Left hindlimb (tissue), 1 donor: ENCODE data around the gene NFATC2.

Experiments
- DNase-seq: peaks from one replicate; pipeline ENCODE4 v3.0.0-alpha.2; 2018

Gene NFATC2

DNA sequence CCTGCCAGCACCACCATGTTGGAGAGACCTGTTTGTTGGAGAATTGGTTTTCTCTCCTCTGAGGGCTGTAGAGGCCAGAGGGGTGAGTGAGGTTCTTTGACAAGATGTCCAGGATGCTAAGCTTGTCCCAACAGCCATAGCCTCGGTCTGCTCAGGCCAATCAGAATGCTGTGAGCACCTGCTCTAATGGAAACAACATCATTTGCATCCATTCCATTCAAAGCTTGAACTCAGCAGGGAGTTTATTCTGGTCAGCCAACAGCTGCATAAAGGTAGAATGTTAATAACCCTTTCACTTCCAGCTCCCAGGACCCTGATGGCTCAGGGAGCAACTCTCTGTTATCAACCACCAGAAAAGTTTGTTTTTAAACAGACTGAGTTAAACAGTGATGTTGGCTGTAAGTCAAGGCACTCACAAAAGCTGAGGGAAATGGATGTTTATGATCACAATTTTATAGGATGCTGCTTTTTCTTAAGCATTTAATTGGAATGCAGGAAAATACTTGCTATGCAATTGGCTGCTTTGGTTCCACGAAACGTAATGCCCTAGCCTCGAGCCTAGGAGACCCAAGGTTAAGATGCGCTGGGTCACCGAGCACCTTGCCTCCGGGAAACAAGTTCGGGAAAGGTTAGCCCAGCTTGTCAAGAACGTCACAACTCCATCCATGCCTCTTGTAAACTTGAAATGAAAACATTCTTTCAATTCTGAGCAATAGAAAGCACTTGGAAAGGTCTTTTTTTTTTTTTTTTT is 155.2 kb downstream of the NFATC2 start:
- DNase-seq, result no peak

DNA sequence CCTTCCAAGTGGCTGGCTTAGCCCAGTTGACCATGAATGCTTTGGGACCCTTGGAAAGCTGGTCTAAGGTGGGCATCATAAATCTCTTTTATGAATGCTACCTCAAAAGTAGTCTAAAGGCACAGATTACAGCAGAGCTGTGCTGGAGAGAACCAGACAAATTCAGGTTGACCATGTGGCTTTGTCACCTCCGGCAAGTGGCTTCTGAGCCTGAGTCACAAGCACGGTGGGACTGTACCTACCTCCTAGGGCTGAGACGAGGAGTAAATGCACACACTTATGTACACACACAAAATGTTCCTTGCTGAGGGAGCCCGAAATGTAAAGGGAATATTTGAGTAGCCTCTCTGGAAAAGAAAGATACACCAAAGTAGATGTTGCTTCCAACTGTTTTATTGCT is 155.9 kb downstream of the NFATC2 start:
- DNase-seq, result no peak

DNA sequence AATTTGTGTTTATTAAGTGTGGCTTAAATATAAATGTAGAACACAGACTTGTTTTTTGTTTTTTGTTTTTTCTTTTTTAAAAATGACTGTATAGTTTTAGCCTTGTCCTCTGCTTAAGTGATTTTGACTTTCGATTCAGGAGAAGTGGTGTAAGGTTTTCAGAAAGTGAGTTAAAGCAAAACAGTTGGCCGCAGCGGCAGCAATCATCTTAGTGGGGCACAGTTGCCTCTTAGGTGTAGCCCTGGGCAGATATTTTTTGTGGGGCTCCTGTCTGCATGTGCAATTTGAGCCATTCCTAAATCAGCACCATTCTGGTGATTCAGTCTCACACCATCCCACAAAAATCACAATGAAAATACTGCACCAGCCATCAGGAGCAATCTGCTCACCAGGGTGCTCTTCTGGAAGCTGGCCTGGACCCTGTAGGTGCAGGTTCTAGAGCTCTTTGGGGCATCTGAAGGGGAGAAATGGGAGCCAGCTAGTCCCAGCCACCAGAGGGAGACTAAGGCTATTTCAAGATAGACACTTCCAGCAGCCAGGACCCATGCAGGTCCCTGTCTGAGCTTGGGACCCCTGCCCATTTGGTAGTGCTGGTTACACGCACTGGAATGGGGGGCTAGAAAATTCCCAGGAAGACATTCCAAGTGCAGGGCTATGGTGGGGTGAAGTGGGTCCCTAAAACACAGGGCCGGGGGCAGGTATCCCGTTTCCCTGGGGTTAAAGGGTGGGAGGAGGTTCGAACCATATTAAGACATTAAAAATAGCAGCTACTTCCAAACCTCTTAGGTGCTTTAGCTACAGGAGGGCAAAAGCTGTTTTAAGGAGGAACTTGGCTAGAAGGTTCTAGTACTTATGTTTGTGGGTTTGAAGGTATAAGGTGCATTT is 156.6 kb downstream of the NFATC2 start:
- no peak for DNase-seq

DNA sequence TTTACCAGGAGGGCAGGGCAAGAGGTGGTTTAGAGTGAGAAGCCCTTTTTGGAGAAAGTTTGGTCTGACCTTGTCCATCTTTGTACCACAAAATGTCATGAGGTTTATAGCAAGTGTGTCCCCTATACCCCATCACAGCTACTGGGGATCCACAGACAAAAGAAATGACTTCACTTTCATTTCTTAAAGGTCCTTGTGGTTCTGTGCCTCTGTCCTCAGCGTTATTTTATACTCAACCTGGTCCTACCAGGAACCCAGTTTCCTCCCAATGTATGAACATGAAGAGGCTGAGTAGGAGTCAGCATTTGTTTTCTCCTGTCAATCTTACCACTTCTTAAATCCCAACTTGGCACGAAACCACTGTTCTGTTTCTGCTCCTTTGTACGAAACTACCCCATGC is 157.6 kb downstream of the NFATC2 start:
- no peak for DNase-seq

DNA sequence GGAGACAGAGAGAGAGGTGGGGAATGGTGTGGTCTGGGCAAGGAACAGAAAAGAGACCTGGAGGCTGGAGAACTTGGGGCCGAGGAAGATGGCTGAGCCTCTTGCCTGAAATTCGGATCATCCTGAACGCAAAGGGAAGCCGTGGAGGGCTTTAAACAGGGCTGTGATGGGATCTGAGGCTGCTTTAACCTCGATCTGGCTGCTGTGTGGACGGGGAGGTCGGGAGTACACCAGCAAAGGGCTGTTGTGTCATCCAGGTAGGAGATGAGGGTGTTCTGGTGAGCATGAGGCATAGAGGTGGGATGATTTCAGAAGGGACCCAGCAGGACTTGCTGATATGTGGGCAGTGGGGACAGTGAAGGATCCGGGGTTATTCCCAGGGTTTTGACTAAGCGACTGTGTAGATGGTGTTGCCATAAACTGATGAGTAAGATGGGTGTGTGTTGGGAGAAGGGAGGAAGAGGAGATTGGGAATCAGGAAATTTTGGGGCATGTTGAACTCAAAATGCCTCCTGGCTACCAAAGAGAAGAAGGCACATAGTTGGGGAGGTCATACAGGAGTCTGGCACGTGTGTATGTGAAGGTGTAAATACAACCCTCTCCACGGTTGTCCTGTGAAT is 158.5 kb downstream of the NFATC2 start:
- no peak for DNase-seq

DNA sequence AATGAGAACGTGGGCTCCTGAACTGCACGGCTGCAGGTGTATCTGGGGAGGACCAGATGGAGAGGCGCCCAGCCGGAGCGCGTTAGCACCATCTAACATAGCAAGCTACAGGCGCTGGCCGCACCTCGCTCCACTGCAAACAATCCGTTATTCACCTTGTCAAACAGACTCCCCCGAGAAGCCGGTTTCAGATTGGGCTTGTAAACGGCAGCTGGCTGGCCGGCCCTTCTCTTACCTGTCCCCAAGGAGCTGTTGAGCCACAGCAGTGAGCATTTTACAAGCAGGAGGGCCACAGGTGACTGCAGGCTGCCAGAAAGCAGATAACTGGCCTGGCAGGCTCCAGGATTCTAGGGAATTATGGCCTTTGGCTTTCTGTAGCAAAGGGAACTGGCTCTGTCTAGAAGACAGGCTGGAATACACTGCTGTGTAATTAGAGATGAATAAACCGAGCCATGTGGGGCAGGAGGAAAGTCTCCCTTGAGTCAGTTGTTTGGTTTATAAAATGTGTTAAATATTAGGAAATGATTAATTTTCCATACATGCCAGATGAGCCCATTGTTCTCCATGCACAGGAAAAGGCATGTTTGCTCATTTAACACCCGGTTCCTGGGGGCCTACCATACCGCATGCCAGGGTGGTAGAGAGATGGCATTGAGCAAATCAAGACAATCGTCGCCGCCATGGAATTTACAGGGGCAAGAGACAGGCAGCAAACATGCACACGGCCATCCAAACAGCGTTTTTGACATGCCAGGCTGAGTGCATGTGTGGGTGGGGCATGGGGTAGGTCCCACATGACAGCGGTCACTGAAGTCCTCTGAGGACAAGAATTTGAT is 159.3 kb downstream of the NFATC2 start:
- no peak for DNase-seq

DNA sequence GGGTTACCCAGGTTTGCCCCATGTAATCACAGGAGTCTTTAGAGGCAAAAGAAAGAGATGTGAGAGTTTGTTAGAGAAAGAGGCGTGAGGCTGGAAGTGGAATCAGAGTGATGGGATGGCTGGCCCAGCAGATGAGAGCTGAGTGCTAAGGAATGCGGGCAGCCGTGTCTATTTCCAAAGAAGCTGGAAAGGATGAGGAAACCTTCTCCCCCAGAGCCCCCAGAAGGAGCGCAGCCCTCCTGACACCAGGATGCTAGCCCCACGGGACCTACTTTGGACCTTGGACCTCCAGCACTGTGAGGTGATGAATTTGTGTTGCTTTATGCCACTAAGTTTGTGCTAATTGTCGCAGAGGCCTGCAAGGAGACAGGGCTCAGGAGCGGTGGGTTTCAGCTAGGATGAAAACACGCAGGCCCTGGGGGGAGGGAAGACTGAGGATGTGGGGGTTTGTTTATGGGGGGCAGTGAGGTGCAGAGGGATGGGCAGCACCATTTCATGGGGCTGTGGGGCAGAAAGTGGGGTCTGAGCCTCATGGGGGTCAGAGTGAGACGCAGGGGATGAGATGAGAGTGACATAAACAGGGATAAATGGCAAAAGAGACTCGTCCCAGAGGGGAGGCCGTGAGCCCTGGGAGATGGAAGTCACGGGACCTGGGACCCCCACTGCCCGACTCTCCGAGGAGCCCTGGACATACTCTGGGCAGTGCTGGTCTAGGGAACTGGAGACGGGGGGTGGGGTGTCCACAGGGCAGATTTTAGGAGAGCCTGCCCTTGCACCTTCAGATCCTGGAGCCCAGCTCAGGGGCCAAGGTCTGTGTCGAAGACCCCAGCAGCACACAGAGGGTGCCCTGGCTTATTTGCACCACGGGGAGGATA is 160.2 kb downstream of the NFATC2 start:
- DNase-seq, result no peak

DNA sequence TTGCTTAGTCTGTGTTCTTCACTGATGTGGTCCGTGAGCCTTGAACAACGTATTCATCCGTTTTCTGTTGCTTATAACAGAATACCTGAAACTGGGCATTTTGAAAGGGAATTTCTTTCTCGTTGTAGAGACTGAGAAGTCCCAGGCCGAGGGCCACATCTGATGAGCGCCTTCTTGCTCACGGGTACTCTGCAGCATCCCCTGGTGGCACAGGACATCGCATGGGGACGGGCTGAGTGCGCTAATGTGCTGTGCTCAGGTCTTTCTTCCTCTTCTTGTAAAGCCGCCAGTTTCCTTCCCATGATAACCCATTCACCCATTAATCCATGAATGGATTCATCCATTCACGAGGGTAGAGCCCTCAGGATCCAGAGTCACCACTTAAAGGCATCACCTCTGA is 161.0 kb downstream of the NFATC2 start:
- DNase-seq, result no peak

DNA sequence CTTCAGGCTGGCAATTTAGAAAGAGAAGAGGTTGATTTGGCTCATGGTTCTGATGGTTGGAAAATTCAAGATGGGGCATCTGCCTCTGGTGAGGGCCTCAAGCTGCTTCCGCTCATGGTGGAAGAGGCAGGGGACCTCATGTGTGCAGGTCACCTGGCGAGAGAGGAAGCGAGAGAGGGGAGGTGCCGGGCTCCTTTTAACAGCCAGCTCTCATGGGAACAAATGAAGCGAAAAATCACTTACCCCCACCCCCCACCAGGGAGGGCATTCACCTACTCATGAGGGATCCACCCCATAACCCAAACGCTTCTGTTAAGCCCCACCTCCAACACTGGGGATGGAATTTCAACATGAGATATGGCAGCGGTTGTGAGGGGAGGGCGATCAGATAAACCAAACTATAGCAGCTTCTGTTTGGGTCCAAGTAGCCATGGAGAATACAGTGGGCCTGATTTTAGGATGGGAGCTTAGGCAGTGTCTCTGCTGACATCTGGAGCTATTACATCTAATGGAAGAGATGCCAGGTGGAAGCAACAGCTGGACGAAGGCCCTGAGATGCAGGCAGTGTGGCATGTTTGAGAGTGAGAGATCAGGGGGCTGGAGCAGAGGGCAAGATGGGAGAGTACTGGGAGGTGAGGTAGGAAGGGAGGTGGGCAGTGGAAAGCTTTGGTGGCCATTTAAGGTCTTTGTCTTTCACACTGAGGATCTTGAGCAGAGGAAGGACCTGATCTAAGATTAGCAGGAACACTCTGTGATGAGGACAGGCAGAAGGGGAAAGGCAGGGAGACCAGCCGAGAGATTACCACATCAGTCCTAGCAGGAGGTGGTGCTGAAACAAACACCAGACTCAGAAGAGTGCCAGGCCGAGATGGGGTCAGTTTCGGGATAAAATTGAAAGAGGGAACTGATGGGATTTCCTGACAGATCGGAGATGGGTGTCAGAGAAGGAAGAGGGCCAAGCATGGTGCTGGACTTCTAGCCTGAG is 161.8 kb downstream of the NFATC2 start:
- no peak for DNase-seq

DNA sequence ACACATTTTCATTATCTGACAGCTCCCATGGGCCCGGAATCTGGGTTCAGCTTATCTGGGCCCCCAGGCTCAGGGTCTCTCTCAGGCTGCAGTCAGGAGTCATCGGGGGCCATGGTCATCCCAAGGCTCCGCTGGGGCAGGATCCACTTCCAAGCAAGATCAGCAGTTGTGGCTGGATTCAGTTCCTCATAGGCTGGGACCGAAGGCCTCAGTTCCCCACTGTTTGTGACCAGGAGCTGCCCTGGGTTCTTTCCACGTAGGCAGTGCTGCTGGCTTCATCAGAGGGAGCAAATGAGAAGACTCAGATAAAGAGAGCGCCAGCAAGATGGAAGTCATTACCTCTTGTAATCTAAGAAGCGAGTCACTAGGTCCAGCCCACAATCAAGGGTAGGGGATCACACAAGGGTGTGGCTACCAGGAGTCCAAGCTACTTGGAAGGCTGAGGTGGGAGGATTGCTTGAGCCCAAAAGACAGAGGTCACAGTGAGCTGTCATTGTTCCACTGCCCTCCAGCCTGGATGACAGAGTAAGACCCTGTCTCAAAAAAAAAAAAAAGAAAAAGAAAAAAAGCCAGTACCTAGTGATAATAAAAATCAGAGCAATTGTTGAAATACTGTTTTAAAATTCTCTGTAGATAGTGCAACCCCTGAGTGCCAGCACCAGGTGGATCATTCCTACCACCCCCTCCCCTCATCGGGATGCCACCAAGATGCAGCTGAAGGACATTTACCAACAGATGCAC is 162.7 kb downstream of the NFATC2 start:
- DNase-seq, result no peak

DNA sequence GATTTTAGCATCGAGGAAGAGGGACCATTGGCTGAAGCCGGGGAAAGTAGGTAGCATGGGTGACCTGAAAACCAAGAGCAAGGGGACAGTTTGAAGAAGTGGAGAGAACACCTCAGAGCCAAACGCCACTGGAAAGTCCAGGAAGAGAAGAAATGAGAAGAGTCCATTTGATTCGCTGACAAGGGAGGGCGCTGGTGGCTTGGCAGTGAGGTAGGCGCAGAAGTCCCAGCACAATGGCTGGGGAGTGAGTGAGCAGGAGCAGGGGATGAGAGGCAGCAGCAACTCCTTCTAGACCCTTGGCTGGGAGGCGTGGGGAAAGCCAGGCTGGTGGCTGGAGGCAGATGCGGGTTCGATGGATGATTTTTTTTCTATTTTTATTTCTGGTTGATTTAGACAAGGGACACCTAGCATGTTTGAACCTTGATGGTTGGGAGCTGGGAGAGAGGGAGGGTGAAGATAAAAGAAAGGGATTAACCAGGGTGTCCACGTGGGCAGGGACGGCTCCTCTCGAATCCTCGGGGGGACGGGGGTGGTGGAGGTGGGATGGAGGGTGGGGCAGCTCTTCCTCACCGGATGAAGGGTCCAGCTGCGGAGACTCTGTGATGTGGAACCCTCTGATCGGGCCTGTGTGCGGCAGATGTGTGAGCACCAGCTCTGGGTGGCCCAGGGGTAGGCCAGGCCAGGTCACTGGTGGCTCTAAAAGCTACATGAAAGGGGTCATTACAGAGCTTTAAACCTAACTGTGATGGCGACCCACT is 164.2 kb downstream of the NFATC2 start:
- peak; percentile 35 for DNase-seq

DNA sequence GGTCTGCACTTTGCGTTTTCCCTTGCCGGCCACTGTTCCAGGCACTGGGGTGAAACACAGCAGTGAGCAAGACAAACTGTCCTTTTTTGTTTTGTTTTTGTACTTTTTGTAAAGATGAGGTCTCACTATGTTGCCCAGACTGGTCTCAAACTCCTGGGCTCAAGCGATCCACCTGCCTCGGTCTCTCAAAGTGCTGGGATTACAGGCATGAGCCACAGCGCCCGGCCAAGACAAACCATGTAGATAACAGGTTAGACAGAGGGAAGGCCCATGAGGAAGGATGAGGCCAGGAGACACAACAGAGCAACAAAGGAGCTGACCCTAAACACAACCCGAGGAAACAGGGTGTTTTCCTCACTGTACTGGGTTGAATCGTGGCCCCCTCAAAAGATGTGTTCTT is 165.4 kb downstream of the NFATC2 start:
- no peak for DNase-seq

DNA sequence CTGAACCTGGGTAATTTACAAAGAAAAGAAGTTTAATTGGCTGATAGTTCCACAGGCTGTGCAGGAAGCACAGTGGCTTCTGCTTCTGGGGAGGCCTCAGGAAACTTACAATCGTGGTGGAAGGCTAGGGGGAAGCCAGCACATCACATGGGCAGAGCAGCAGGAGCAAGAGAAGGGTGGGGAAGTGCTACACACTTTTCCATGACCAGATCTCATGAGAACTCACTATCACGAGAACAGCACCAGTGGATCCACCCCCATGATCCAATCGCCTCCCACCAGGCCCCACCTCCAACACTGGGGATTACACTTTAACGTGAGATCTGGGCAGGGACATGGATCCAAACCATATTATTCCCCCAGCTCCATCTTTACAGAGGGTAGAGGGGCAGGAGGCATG is 166.4 kb downstream of the NFATC2 start:
- no peak for DNase-seq

DNA sequence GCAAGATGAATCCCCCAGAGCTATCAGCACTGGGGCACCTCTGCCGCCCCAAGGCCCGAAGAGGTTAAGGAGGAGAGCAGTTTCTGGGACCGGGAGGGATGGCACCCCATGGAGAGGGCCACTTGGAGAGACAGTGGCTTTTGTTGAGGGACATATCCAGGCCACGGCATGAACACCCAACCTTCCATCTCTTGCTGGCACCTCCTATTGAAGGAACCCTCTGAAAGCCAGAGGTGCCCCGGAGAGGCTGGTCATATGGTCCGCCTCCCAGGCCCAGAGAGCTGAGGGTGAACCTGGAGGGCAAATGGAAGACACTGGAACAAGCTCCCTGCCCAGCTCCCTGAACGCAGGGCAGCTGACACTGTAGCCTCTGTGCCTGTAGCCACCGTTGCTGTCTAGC is 167.0 kb downstream of the NFATC2 start:
- no peak for DNase-seq

DNA sequence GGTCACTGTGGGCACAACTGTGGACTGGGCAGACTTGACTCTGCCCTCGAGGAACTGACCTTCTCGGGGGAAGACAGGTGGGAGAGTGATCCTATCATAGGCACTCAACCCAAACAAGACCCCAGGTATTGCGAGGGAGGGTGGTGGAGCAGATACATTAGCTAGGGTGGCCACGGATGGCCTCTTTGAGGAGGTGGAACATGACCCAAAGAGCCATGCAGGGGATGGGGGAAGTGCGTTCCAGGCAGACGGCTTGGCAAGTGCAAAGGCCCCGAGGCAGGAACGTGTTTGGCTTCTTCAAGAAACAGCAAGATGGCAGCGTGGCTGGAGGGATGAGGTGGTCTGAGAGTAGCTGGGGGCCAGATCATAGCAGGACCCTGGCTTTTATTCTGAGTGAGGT is 167.6 kb downstream of the NFATC2 start:
- no peak for DNase-seq

DNA sequence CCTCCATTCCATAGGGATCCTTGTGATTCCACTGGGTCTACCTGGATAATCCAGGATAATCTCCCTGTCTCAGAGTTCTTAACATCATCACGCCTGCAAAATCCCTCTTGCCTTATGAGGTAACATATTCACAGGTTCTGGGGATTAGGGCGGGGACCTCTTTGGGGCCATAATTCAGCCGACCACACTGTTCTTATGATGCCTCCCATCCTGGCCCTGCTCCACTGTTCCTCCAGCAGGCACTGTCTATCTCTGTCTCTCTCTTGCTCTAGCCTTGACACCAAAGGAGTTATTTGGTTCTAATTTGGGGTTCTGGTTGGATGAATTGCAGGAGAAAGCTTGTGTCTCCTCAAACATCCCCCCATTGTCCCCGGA is 168.1 kb downstream of the NFATC2 start:
- no peak for DNase-seq

DNA sequence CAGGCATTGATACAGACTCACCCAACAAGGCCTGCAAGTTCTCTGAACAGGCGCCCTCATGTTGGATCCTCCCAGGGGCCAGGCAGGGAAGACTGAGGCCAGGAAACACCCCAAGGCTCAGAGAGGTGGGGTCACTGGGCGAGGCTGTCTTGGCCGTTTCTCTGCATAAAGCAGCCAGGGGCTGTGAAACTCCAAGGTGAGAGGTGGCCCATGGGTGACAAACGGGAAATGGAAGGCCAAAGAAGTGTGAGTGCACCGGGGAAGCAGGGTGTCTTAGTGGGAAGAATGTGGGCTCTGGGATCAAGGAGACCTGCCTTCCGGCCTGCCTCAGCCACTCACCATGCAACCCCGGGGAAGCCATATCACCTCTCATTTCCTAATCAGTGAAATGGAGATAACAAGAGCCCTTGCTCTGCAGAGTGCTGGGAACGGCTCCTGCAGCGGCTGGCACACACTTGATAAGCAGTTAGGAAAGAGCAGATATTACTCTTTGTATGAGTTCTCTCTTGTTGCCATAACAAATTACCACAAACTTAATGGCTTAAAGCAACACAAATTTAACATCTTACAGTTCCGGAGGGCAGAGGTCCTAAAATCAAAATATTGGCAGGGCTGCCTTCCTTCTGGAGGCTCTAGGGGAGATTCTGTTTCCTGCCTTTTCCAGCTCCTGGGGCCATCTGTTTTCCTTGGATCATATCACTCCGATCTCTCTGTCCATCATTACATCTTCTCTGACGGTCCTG is 168.6 kb downstream of the NFATC2 start:
- no peak for DNase-seq

DNA sequence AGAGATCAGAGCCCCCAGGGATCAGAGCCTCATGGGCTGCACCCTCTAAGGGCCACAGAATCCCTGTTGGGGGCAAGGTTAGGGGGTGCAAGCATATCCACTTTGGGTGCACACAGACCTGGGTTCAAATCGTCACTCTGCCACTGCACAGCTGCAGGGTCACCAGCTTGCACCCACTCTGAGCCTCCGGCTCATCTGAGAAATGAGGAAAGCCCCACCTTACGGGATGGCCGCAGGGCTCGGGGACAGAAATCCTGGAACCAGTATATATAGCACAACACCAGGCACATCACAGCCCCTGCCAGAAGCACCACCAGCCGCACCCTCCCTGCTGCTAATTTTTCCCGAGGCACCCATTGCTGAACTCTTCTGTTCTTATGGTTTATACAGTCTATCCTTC is 169.6 kb downstream of the NFATC2 start:
- peak; percentile 24 for DNase-seq
